PC-3 (cell line): ENCODE data around the gene CCDC194. TPM values are rescaled to one million over a fixed set of nuclear protein-coding genes. Genes with fewer than 3 reads are reported as not detected.

Source experiments
- ATAC-seq: fragments of 200-7000 bp; cut with Tn5 transposase; 2 replicates; pipeline ENCODE4 v1.9.1; 2020; ENCODE audit warnings: mild to moderate bottlenecking, moderate library complexity
- BruUV-seq: library from RNA; stranded (reverse); fragments of 400-500 nt; replicated peaks from 2 replicates; lab custom pipeline; 2021; lab: Mats Ljungman, UMichigan
- CTCF ChIA-PET: fragments of 300-600 bp; sonication (Branson Sonifier 250); formaldehyde crosslinking; loops from one replicate; lab custom pipeline; 2022; ENCODE audit warnings: antibody characterized with exemption; lab: Charles Lee
- POLR2A ChIA-PET: fragments of 300-600 bp; sonication (Branson Sonifier 250); formaldehyde crosslinking; loops from one replicate; lab custom pipeline; 2022; ENCODE audit warnings: antibody characterized with exemption; ENCODE audit not compliant: unreplicated experiment; lab: Charles Lee
- DNase-seq: peaks from one replicate; pipeline ENCODE4 v3.0.0-alpha.2; 2015
- H2AFZ ChIP-seq: fragments of 300-600 bp; sonication (generic); 2 replicates; pipeline ENCODE4 v1.6.0; 2016; ENCODE audit warnings: antibody characterized with exemption, low read length
- H3F3A ChIP-seq: fragments of 300-600 bp; sonication (generic); one replicate; pipeline ENCODE4 v1.6.0; 2017; ENCODE audit warnings: antibody characterized with exemption, low read length, control low read depth, mild to moderate bottlenecking; ENCODE audit not compliant: unreplicated experiment
- H3K27ac ChIP-seq: fragments of 300-600 bp; sonication (generic); 2 replicates; pipeline ENCODE4 v1.5.1; 2016; ENCODE audit warnings: mild to moderate bottlenecking, low read length
- H3K27me3 ChIP-seq: fragments of 300-600 bp; sonication (generic); 2 replicates; pipeline ENCODE4 v1.6.1; 2016; ENCODE audit warnings: low read length, mixed read lengths
- H3K36me3 ChIP-seq: fragments of 300-600 bp; sonication (generic); 2 replicates; pipeline ENCODE4 v1.6.1; 2016; ENCODE audit warnings: low read depth, mixed run types, low read length, mixed read lengths
- H3K4me1 ChIP-seq: fragments of 300-600 bp; sonication (generic); 2 replicates; pipeline ENCODE4 v1.5.1; 2016; ENCODE audit warnings: low read length; ENCODE audit not compliant: insufficient read depth
- H3K4me2 ChIP-seq: fragments of 300-600 bp; sonication (generic); 2 replicates; pipeline ENCODE4 v1.6.0; 2016; ENCODE audit warnings: low read length
- H3K4me3 ChIP-seq: fragments of 300-600 bp; sonication (generic); 2 replicates; pipeline ENCODE4 v1.5.1; 2016; ENCODE audit warnings: mild to moderate bottlenecking, low read length, mixed read lengths
- H3K79me2 ChIP-seq: fragments of 300-600 bp; sonication (generic); 2 replicates; pipeline ENCODE4 v1.6.1; 2017; ENCODE audit warnings: low read length, mixed read lengths
- H3K9ac ChIP-seq: fragments of 300-600 bp; sonication (generic); 2 replicates; pipeline ENCODE4 v1.6.0; 2016; ENCODE audit warnings: mild to moderate bottlenecking, low read length
- H3K9me2 ChIP-seq: fragments of 300-600 bp; sonication (generic); replicated peaks from 2 replicates; pipeline ENCODE4 v1.6.1; 2016; ENCODE audit warnings: mixed run types, low read length, mixed read lengths
- H3K9me3 ChIP-seq: fragments of 300-600 bp; sonication (generic); 2 replicates; pipeline ENCODE4 v1.6.1; 2016; ENCODE audit warnings: low read length, mixed read lengths
- H4K20me1 ChIP-seq: fragments of 300-600 bp; sonication (generic); 2 replicates; pipeline ENCODE4 v1.6.1; 2016; ENCODE audit warnings: low read length, mixed read lengths
- EZH2 ChIP-seq: fragments of 300-600 bp; sonication (generic); IDR thresholded peaks from one replicate; pipeline ENCODE4 v1.6.1; 2017; ENCODE audit warnings: antibody characterized with exemption, mild to moderate bottlenecking, low read length; ENCODE audit not compliant: unreplicated experiment
- EZH2phosphoT487 ChIP-seq: fragments of 300-600 bp; sonication (generic); IDR thresholded peaks from 2 replicates; pipeline ENCODE4 v1.6.1; 2018; ENCODE audit warnings: mild to moderate bottlenecking, antibody characterized with exemption, low read length, borderline replicate concordance
- intact Hi-C: fragments of 100-400 bp; cut with micrococcal nuclease; formaldehyde crosslinking; loops from 2 replicates; pipeline ENCODE4 v1.9.0; 2023
- total RNA-seq: library from RNA; depleted of rRNA; stranded (reverse); fragments of >200 nt; gene quantifications from 2 replicates; pipeline ENCODE4 v1.2.3, GENCODE V29; 2014; rRNA removed
- TF ChIP-seq, protein P1 (sequence below): fragments of 300-600 bp; sonication (generic); conservative IDR thresholded peaks from 2 replicates; pipeline ENCODE4 v1.5.1; 2017; ENCODE audit warnings: antibody characterized with exemption, low read depth, mild to moderate bottlenecking, low read length

The CCDC194 gene
- total RNA-seq, 1 experiment from 2014 or later = not detected

DNA sequence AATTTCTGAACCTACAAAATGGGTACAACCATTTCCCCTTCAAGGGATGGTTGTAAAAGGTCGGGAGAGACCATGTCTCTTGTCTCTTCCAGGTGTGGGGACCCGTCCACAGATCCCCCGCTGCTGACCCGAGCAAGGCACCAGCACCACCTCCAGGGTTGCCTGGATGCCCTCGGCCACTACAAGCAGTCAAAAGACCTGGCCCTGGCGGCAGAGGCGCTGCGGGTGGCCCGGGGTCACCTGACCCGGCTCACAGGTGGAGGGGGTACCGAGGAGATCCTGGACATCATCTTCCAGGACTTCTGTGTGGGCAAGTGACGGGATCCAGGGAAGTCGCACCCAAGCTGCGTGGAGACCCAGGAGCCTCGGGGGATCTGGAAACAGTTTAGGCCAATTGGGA lies 52.6 kb downstream of the CCDC194 start:
- ChIA-PET POLR2A (no interaction called here), CTCF (no interaction called here)
- no peaks in the 10 kb centered on the region for H4K20me1 ChIP-seq
- ATAC-seq (no peak), DNase-seq (no peak)
- H3K9ac ChIP-seq = no peak overlapping the region
- peaks cover 9% of the 10 kb centered on the region for H3K4me1 ChIP-seq
- H3F3A ChIP-seq = no peaks in the 10 kb centered on the region
- no peak overlapping the region for H3K4me3 ChIP-seq
- H3K4me2 ChIP-seq = no peak overlapping the region
- intact Hi-C loops = no loop called here
- no peaks in the 10 kb centered on the region for H3K9me2 ChIP-seq
- H3K27ac ChIP-seq = no peak overlapping the region
- no peaks in the 10 kb centered on the region for H3K9me3 ChIP-seq
- H2AFZ ChIP-seq = no peak overlapping the region
- no peaks in the 10 kb centered on the region for H3K27me3 ChIP-seq
- BruUV-seq = no TSS peak
- peaks cover 30% of the 10 kb centered on the region for H3K79me2 ChIP-seq
- peaks cover 11% of the 10 kb centered on the region; the same call in 1 of the 2 replicates for H3K36me3 ChIP-seq
- TF ChIP-seq, protein P1, sequence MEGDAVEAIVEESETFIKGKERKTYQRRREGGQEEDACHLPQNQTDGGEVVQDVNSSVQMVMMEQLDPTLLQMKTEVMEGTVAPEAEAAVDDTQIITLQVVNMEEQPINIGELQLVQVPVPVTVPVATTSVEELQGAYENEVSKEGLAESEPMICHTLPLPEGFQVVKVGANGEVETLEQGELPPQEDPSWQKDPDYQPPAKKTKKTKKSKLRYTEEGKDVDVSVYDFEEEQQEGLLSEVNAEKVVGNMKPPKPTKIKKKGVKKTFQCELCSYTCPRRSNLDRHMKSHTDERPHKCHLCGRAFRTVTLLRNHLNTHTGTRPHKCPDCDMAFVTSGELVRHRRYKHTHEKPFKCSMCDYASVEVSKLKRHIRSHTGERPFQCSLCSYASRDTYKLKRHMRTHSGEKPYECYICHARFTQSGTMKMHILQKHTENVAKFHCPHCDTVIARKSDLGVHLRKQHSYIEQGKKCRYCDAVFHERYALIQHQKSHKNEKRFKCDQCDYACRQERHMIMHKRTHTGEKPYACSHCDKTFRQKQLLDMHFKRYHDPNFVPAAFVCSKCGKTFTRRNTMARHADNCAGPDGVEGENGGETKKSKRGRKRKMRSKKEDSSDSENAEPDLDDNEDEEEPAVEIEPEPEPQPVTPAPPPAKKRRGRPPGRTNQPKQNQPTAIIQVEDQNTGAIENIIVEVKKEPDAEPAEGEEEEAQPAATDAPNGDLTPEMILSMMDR = no peak
- TF ChIP-seq EZH2 (no peak), EZH2phosphoT487 (no peak)

DNA sequence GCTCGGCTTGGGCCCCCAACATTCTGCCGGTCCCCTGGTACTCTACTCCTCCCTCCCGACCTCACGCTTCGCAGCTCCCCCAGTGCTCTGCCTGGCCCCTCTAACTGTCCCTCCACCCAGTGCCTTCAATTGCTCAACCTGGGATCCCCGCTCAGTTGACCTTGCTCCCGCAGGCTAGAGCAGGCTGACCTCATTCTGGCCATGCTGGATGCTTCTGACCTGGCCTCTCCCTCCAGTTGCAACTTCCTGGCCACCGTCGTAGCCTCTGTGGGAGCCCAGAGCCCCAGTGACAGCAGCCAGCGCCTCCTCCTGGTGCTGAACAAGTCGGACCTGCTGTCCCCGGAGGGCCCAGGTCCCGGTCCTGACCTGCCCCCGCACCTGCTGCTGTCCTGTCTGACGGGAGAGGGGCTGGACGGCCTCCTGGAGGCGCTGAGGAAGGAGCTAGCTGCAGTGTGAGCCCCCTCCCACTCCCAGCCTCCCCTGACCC lies 53.1 kb downstream of the CCDC194 start:
- H3F3A ChIP-seq = no peaks in the 10 kb centered on the region
- H4K20me1 ChIP-seq = no peaks in the 10 kb centered on the region
- ChIA-PET POLR2A (no interaction called here), CTCF (no interaction called here)
- H3K4me1 ChIP-seq = peaks cover 9% of the 10 kb centered on the region
- H3K27ac ChIP-seq = no peak overlapping the region
- H3K79me2 ChIP-seq = peaks cover 30% of the 10 kb centered on the region
- no peak overlapping the region for H3K4me2 ChIP-seq
- no peak for TF ChIP-seq EZH2phosphoT487
- TF ChIP-seq EZH2 = no peak
- TF ChIP-seq, protein P1 = no peak
- no TSS peak for BruUV-seq
- no peak overlapping the region for H2AFZ ChIP-seq
- H3K36me3 ChIP-seq = peaks cover 11% of the 10 kb centered on the region; the same call in 1 of the 2 replicates
- DNase-seq (no peak), ATAC-seq (no peak)
- no peaks in the 10 kb centered on the region for H3K27me3 ChIP-seq
- no peaks in the 10 kb centered on the region for H3K9me2 ChIP-seq
- no peak overlapping the region for H3K9ac ChIP-seq
- no peaks in the 10 kb centered on the region for H3K9me3 ChIP-seq
- intact Hi-C loops = no loop called here
- no peak overlapping the region for H3K4me3 ChIP-seq

Other genes starting within 250 kb of the CCDC194 start
- 32.5 and 41.5 TPM in 2 replicates for gene USE1, start 178.8 kb downstream of the CCDC194 start, total RNA-seq
- 5.6 and 9.4 TPM in 2 replicates for gene OCEL1, start 168.0 kb downstream of the CCDC194 start, total RNA-seq
- 134 and 159 TPM in 2 replicates for gene NR2F6, start 148.3 kb downstream of the CCDC194 start, total RNA-seq
- gene USHBP1, start 129.5 kb downstream of the CCDC194 start, total RNA-seq = not detected in 2 replicates
- 196 and 214 TPM in 2 replicates for gene BABAM1, start 126.8 kb downstream of the CCDC194 start, total RNA-seq
- gene ANKLE1, start 112.3 kb downstream of the CCDC194 start, total RNA-seq = 2.2 and 3.1 TPM in 2 replicates
- 42.4 and 53.8 TPM in 2 replicates for gene ABHD8, start 90.8 kb downstream of the CCDC194 start, total RNA-seq
- 191 and 206 TPM in 2 replicates for gene MRPL34, start 88.3 kb downstream of the CCDC194 start, total RNA-seq
- gene DDA1, start 84.6 kb downstream of the CCDC194 start, total RNA-seq = 85.0 and 87.9 TPM in 2 replicates
- 12.1 and 15.4 TPM in 2 replicates for gene ANO8, start 59.3 kb downstream of the CCDC194 start, total RNA-seq
- 86.0 and 109 TPM in 2 replicates for gene GTPBP3, start 56.6 kb downstream of the CCDC194 start, total RNA-seq
- gene PLVAP, start 16.9 kb downstream of the CCDC194 start, total RNA-seq = not detected in 2 replicates
- 0.84 and 1.3 TPM in 2 replicates for gene BST2, start 11.4 kb upstream of the CCDC194 start, total RNA-seq
- 82.5 and 103 TPM in 2 replicates for gene MVB12A, start 25.9 kb upstream of the CCDC194 start, total RNA-seq
- gene TMEM221, start 54.5 kb upstream of the CCDC194 start, total RNA-seq = 1.7 and 3.0 TPM in 2 replicates
- not detected in 2 replicates for gene NXNL1, start 66.7 kb upstream of the CCDC194 start, total RNA-seq
- 8.9 and 9.7 TPM in 2 replicates for gene SLC27A1, start 76.3 kb upstream of the CCDC194 start, total RNA-seq
- gene PGLS, start 117.5 kb upstream of the CCDC194 start, total RNA-seq = 130 and 146 TPM in 2 replicates
- gene COLGALT1, start 161.5 kb upstream of the CCDC194 start, total RNA-seq = 80.7 and 98.8 TPM in 2 replicates